Cardiac muscle cell (in vitro differentiated cells and primary cell): ENCODE results near the gene DUSP6. TPM values are rescaled to one million over a fixed set of nuclear protein-coding genes. Genes with fewer than 3 reads are reported as not detected.

Experiments
- DNase-seq, 2 donors: peaks; one replicate each; pipeline versions ENCODE4 v3.0.0 to v3.0.0-alpha.2; 2010 to 2017; ENCODE audit warnings: low read depth in 1 of 2, low spot score in 1 of 2
- H3K27ac ChIP-seq: fragments of 200-600 bp; sonication (generic); 2 replicates; pipeline ENCODE4 v1.5.1; 2016
- H3K27me3 ChIP-seq: fragments of 200-600 bp; sonication (generic); 2 replicates; pipeline ENCODE4 v1.6.0; 2016; ENCODE audit warnings: control low read depth
- H3K36me3 ChIP-seq: fragments of 200-600 bp; sonication (generic); 2 replicates; pipeline ENCODE4 v1.5.1; 2016; ENCODE audit warnings: control low read depth
- H3K4me1 ChIP-seq: fragments of 200-600 bp; sonication (generic); 2 replicates; pipeline ENCODE4 v1.8.1; 2017; ENCODE audit warnings: low read depth, mild to moderate bottlenecking, mixed run types
- H3K4me3 ChIP-seq: fragments of 200-600 bp; sonication (generic); 2 replicates; pipeline ENCODE4 v1.5.1; 2016; ENCODE audit warnings: mild to moderate bottlenecking
- H3K9me3 ChIP-seq: fragments of 200-600 bp; sonication (generic); 2 replicates; pipeline ENCODE4 v1.5.1; 2017; ENCODE audit warnings: low read depth, mild to moderate bottlenecking, control low read depth
- CTCF ChIP-seq: IDR thresholded peaks from 2 replicates; pipeline ENCODE4 v1.5.1; 2012; ENCODE audit warnings: low read depth, mild to moderate bottlenecking, low read length
- polyA plus RNA-seq: library from polyadenylated mRNA; unstranded; fragments of >200 nt; fragmentation: Nextera tagmentation; extraction: Ambion mirVana; gene quantifications from 2 replicates; pipeline ENCODE4 v1.2.1, GENCODE V29; 2016
- total RNA-seq: library from RNA; depleted of rRNA; stranded (reverse); fragments of >200 nt; gene quantifications from 2 replicates; pipeline ENCODE4 v1.2.3, GENCODE V29; 2016

The DUSP6 gene
- total and polyA plus RNA-seq, 2 experiments from 2014 or later: 191 to 200 TPM

DNA sequence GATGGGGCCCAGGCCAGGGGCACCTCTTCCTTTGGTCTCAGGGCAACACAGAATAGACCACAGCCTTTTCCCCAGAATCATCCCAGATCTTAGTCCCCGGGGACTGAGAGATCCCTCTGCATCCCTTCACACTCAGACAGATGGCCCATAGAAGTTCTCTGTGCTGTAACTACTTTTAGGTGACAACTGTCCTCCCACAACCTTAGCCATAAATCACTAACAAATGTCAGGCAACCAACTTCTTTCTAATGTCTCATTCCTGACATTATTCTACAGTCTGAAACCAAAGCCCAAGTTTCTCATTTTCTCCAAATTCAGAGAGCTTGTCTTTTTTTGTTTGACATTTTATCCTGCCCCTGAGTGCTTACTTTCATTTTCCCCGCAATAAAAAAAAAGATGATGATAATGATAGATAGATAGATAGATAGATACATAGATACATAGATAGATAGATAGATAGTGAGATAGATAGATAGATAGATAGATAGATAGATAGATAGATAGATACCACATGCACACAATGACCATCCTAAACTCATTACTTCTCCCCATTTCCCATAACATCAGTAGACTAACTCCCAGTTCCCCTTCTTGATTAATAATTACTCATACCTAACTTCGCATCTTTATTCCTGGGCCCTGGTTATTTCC is 28.6 kb downstream of the DUSP6 start:
- no peak for DNase-seq
- H3K4me3 ChIP-seq: no peak overlapping the region
- no peak for TF ChIP-seq CTCF
- H3K4me1 ChIP-seq: peaks cover 44% of the 10 kb centered on the region
- H3K27ac ChIP-seq: peak overlapping the region; percentile 100
- H3K27me3 ChIP-seq: no peaks in the 10 kb centered on the region
- peaks cover 6% of the 10 kb centered on the region for H3K36me3 ChIP-seq
- H3K9me3 ChIP-seq: no peaks in the 10 kb centered on the region

- Histone ChIP-seq H3K27ac (no peak overlapping the region), H3K9me3 (no peaks in the 10 kb centered on the region), H3K4me3 (no peak overlapping the region), H3K36me3 (no peaks in the 10 kb centered on the region), H3K4me1 (peaks cover 38% of the 10 kb centered on the region), H3K27me3 (no peaks in the 10 kb centered on the region)
- no peak for DNase-seq
- TF ChIP-seq CTCF: no peak
Observed at GRCh38 chr12:89320735-89321134, 31.6 kb downstream of the DUSP6 start.

DNA sequence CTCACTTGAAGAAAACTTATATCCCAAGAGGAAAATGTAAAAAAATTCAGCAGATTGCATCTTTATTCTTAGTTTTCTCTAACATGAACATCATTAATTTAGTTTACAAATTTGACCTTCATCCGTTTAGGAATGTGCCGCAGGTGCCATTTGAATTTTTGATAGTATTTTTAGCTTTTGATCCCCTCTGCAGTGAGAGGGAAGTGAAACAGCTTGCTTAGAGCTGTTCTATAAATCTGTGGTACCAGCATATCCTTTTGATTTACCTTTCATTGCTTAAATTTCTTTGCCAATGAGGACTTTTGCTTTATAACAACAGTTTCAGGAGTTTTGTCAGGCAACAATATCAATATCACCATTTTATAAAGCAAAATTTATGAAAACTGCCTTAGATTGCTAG is 32.7 kb downstream of the DUSP6 start:
- Histone ChIP-seq H3K9me3 (no peaks in the 10 kb centered on the region), H3K27me3 (no peaks in the 10 kb centered on the region), H3K27ac (no peak overlapping the region), H3K4me3 (no peak overlapping the region), H3K4me1 (peaks cover 39% of the 10 kb centered on the region), H3K36me3 (no peaks in the 10 kb centered on the region)
- no peak for DNase-seq
- no peak for TF ChIP-seq CTCF

- no peak overlapping the region for H3K4me3 ChIP-seq
Observed at GRCh38 chr12:89319122-89319521, 33.2 kb downstream of the DUSP6 start.

GRCh38 chr12:89316705-89317139 is 35.6 kb downstream of the DUSP6 start:
- Histone ChIP-seq H3K4me3 (no peak overlapping the region), H3K27me3 (no peaks in the 10 kb centered on the region), H3K4me1 (peaks cover 37% of the 10 kb centered on the region), H3K36me3 (no peaks in the 10 kb centered on the region), H3K9me3 (no peaks in the 10 kb centered on the region), H3K27ac (peak overlapping the region; percentile 91)
- no peak for TF ChIP-seq CTCF
- DNase-seq: peak in 1 of 2 donors; percentile 72

More at GRCh38 chr12:89319122-89319521, 33.2 kb downstream of the DUSP6 start:
- H3K4me1 ChIP-seq: peaks cover 37% of the 10 kb centered on the region
- no peaks in the 10 kb centered on the region for H3K9me3 ChIP-seq
- no peak for TF ChIP-seq CTCF
- H3K27ac ChIP-seq: peak overlapping the region; percentile 91
- no peaks in the 10 kb centered on the region for H3K27me3 ChIP-seq
- DNase-seq: peak in 1 of 2 donors; percentile 75
- H3K36me3 ChIP-seq: no peaks in the 10 kb centered on the region
